Body of pancreas (tissue), 4 donors: ENCODE measurements around the gene LYPD1.

Experiments used
- CTCF ChIP-seq, 7 experiments: fragments of 450-650 bp in 4 of 7; fragments of 200-600 bp in 3 of 7; sonication (generic) in 3 of 7; IDR thresholded peaks; one replicate each; pipeline ENCODE4 v1.5.1; 2016 to 2019; ENCODE audit warnings: antibody characterized with exemption in 7 of 7
- POLR2A ChIP-seq, 3 donors: fragments of 450-650 bp; IDR thresholded peaks; one replicate each; pipeline ENCODE4 v1.6.1; 2016; ENCODE audit warnings: antibody characterized with exemption in 3 of 3, mild to moderate bottlenecking in 2 of 3

GRCh38 chr2:132636346-132636745 lies 33.7 kb downstream of the LYPD1 start:
- no peak for TF ChIP-seq CTCF (IDR thresholded peaks at IDR 0.05)
- TF ChIP-seq POLR2A (IDR thresholded peaks at IDR 0.05), result no peak
